A549 treated with ZK216348 at 1 μM for 4 hours (cell line): ENCODE data around the gene PACSIN3. TPM values are rescaled to one million over a fixed set of nuclear protein-coding genes. Genes with fewer than 3 reads are reported as not detected.

Source experiments
- total RNA-seq: library from RNA; stranded (reverse); fragments of 200-300 nt; extraction: Qiagen RNA extraction; gene quantifications from 5 replicates; pipeline ENCODE4 v1.2.3, GENCODE V29; 2022; ENCODE audit warnings: low read depth

Gene PACSIN3
- 22.2 to 35.1 TPM (median 32.1 TPM) in 5 replicates for total RNA-seq

DNA sequence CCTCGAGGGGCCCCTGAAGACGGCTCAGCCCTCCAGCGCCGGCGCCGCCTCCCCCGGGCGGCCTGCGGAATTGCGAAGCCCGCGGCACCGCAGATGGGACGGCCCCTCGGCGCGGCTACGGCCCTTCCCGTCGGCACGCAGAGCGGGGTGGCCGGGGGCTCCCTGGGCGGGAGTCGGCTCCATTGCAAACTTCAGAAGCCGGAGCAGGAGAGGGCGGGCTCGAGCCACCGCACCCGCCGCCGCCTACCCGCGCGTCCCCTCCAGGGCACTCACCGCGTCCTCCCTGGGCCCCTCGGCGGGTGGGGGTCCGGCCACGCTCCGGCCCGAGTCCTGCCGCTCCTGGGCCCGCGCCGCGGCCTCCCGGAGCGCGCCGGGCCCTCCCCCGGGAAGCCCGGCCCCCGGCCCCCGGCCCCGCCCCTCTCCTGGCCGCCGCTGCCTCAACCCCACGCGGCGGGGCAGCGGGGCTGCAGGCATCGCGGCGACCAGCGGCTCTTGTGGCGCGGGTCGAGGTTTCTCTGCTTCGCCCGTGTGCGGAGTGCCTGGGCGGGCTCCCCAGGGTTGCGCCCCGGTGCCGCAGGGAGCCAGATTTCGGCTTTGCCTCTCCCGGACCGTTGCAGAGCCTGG, at the start of gene PACSIN3:
TSS of gene PACSIN3 (minus strand) at position 359 of the 624 bp plus-strand sequence. CDS start 3,707 bp downstream, outside the sequence.

DNA sequence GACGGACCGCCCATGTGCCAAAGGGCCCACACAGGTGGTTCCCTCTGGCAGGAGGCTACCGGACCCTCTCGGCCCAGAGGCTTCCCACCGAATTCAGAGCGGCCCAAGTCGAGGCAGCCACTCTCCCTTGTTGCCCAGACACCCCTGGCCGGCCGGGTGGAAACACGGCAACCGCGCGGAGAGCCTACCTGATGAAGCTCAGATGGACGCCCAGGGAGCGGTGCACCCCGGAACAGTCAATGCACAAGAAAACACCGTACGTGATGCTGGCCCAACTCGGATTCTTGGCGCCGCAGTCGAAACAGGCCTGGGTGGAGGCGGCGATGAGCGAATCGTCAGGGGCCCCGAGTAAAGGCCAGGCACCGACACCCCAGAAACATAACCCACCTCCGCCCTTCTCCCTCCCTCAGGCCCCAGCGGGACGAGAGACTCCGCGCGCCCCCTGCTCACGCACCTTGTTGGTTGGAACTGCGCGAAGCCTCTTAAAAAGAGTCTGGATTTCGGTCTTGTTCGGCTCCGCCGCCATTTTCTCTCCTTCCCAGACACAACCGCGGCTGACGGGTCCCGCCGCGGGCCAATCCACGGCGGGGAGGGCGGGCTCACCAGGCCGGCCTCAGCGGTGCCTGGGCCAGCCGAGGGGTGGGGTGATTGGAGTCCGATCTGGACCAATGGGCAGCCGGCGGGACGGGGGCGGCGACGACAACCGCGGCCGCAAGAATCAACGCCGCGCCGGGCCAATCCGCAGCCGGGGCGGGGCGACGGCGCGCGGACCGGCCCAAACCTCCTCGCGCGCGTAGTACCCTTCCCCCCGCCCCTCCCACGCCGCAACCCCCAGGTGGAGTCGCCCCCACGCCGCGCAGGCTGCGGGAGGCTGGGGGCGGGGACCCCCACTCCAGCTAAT, 9.7 kb downstream of the PACSIN3 start, which contains the start of gene ARFGAP2:
TSS of gene ARFGAP2 (minus strand) at position 552 of the 901 bp plus-strand sequence. CDS start at position 526, 26 bp downstream.

Other genes with a start within 250 kb of the PACSIN3 start
- 27.5 to 33.1 TPM (median 29.7 TPM) in 5 replicates for gene CSTPP1, start 249.7 kb downstream of the PACSIN3 start, total RNA-seq
- 26.0 to 40.5 TPM (median 32.5 TPM) in 5 replicates for gene ARFGAP2, start 9.6 kb downstream of the PACSIN3 start, total RNA-seq
- 78.1 to 95.2 TPM (median 88.8 TPM) in 5 replicates for gene DDB2, start 28.5 kb upstream of the PACSIN3 start, total RNA-seq
- gene ACP2, start 62.4 kb upstream of the PACSIN3 start, total RNA-seq: 20.6 to 24.7 TPM (median 21.7 TPM) in 5 replicates
- gene NR1H3, start 71.6 kb upstream of the PACSIN3 start, total RNA-seq: 7.6 to 15.6 TPM (median 11.9 TPM) in 5 replicates
- 21.1 to 23.7 TPM (median 23.0 TPM) in 5 replicates for gene MADD, start 83.7 kb upstream of the PACSIN3 start, total RNA-seq
- 0.06 to 0.09 TPM (median 0.07 TPM) in 5 replicates for gene MYBPC3, start 166.3 kb upstream of the PACSIN3 start, total RNA-seq
- gene SPI1, start 192.1 kb upstream of the PACSIN3 start, total RNA-seq: 0.32 TPM in 1 of 5 replicates, not detected in the others
- 25.8 to 59.6 TPM (median 49.6 TPM) in 5 replicates for gene SLC39A13, start 222.2 kb upstream of the PACSIN3 start, total RNA-seq
- 186 to 247 TPM (median 201 TPM) in 5 replicates for gene PSMC3, start 240.0 kb upstream of the PACSIN3 start, total RNA-seq